RWPE1 (cell line): ENCODE measurements around the gene BRD7.

ENCODE experiments used
- CTCF ChIA-PET: fragments of 350-600 bp; sonication (Branson Sonifier 250); formaldehyde crosslinking; extraction: SDS; loops from one replicate; lab custom pipeline; 2021; lab: Yijun Ruan, JAX
- POLR2A ChIA-PET: fragments of 400-600 bp; formaldehyde crosslinking; extraction: SDS; loops from one replicate; lab custom pipeline; 2020; ENCODE audit warnings: antibody characterized with exemption; ENCODE audit not compliant: low non-redundant PET; lab: Yijun Ruan, JAX
- DNase-seq: peaks from one replicate; pipeline ENCODE4 v3.0.0; 2012; ENCODE audit warnings: low spot score
- H3K27ac ChIP-seq: fragments of 450-650 bp; 2 replicates; pipeline ENCODE4 v1.5.1; 2017
- CTCF ChIP-seq: fragments of 450-650 bp; conservative IDR thresholded peaks from 2 replicates; pipeline ENCODE4 v1.5.1; 2017; ENCODE audit warnings: low read depth, mild to moderate bottlenecking

Gene BRD7

GRCh38 chr16:50305441-50306061 lies 63.2 kb downstream of the BRD7 start:
- ChIA-PET POLR2A (no interaction called here), CTCF (interaction anchor here (1.2 kb wide), 1 partner anchor 94 kb away, joined by 4 read pairs; no protein-coding TSS in a partner anchor)
- no peak for DNase-seq
- H3K27ac ChIP-seq: no peak overlapping the region
- no peak for TF ChIP-seq CTCF

- ChIA-PET POLR2A (no interaction called here), CTCF (no interaction called here)
- no peak overlapping the region for H3K27ac ChIP-seq
- no peak for TF ChIP-seq CTCF
- DNase-seq: no peak
These were observed 64.0 kb downstream of the BRD7 start for GRCh38 chr16:50304467-50305440.

- ChIA-PET CTCF (no interaction called here), POLR2A (no interaction called here)
- no peak for DNase-seq
- no peak for TF ChIP-seq CTCF
- H3K27ac ChIP-seq: no peak overlapping the region
These were observed 65.0 kb downstream of the BRD7 start for GRCh38 chr16:50303605-50304466.

- ChIA-PET POLR2A (no interaction called here), CTCF (no interaction called here)
- DNase-seq: no peak
- H3K27ac ChIP-seq: no peak overlapping the region
- TF ChIP-seq CTCF: no peak
These were observed 65.7 kb downstream of the BRD7 start for GRCh38 chr16:50303041-50303604.

- CTCF ChIA-PET: interaction anchor here (1.0 kb wide), 1 partner anchor 89 kb away, joined by 3 read pairs; no protein-coding TSS in a partner anchor
- H3K27ac ChIP-seq: peak overlapping the region; percentile 62; the same call in 1 of the 2 replicates
- POLR2A ChIA-PET: no interaction called here
- DNase-seq: no peak
- TF ChIP-seq CTCF: no peak
These were observed 66.2 kb downstream of the BRD7 start for GRCh38 chr16:50302472-50303005.
